ENCODE results near the gene UBAC2.

UBAC2 gene

GRCh38 chr13:99316224-99316623, 115.6 kb downstream of the UBAC2 start:
- peaks cover 46% of the 10 kb centered on the region for H3K36me3 ChIP-seq (ENCODE audit: insufficient read depth, low read length)
- no peak overlapping the region for H2AFZ ChIP-seq (ENCODE audit: low read depth, low read length)
- no peak overlapping the region for H3K4me2 ChIP-seq (ENCODE audit: insufficient read depth, low read length)
- DNase-seq (no peak), ATAC-seq (ENCODE audit: insufficient read depth, low read depth) (no peak)
- H3K4me3 ChIP-seq (ENCODE audit: low read depth in 1 of 2, low read length in 2 of 2): no peak overlapping the region
- H3K27me3 ChIP-seq (ENCODE audit: insufficient read depth, low read length, poor library complexity): no peaks in the 10 kb centered on the region
- no peak overlapping the region for H3K27ac ChIP-seq (ENCODE audit: low read length)
- H3K9ac ChIP-seq (ENCODE audit: low read depth, low read length): no peak overlapping the region
- 0 out of 2 replicates have a peak, but pooled peaks cover 4% of the 10 kb centered on the region for H3K79me2 ChIP-seq (ENCODE audit: insufficient read depth, low read length)
- H3K4me1 ChIP-seq (ENCODE audit: insufficient read depth, low read length): no peaks in the 10 kb centered on the region
- TF ChIP-seq EZH2 (IDR thresholded peaks at IDR 0.05; ENCODE audit: borderline replicate concordance, low read depth, low read length, severe bottlenecking) (no peak), CTCF (IDR thresholded peaks at IDR 0.05; ENCODE audit: borderline replicate concordance, extremely low read depth, low read length, poor library complexity, severe bottlenecking) (no peak)
- H4K20me1 ChIP-seq (ENCODE audit: insufficient read depth, low read length): peaks cover 7% of the 10 kb centered on the region
- H3K9me3 ChIP-seq (ENCODE audit: insufficient read depth, low read length, severe bottlenecking): no peaks in the 10 kb centered on the region

DNA sequence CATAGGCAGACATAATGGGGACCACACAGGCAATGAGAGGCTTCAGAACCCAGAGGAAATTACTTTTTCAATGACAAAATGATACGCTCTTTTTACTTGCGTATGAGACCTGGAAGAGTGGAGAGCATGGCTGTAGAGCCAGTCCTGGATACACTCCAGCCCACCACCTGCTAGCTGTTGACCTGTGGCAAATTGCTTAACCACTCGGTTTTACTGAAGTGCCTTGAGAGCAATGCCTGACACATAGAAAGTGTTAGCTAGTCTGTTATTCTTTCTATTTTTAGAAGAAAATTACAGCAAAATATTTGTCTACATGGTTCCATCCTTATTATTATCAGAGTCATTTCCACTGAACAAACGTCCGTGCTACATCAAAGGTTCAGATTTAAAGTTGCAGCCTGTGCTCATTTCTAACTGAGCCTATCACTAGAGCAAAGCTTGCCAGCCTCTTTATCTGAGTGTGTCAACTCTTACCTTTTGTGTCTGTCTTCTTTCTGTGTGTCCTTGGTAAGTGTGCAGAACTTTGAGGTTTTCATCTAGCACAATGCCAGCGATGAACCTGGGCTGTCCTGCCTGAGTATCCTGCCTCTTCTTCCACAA, 116.1 kb downstream of the UBAC2 start:
- ATAC-seq (ENCODE audit: insufficient read depth, low read depth): no peak
- Histone ChIP-seq H4K20me1 (ENCODE audit: insufficient read depth, low read length) (peaks cover 5% of the 10 kb centered on the region), H3K9me3 (ENCODE audit: insufficient read depth, low read length, severe bottlenecking) (no peaks in the 10 kb centered on the region), H3K4me3 (ENCODE audit: low read depth in 1 of 2, low read length in 2 of 2) (no peak overlapping the region), H3K36me3 (ENCODE audit: insufficient read depth, low read length) (peaks cover 45% of the 10 kb centered on the region), H3K27me3 (ENCODE audit: insufficient read depth, low read length, poor library complexity) (no peaks in the 10 kb centered on the region), H3K4me1 (ENCODE audit: insufficient read depth, low read length) (no peaks in the 10 kb centered on the region), H2AFZ (ENCODE audit: low read depth, low read length) (no peak overlapping the region), H3K79me2 (ENCODE audit: insufficient read depth, low read length) (0 out of 2 replicates have a peak, but pooled peaks cover 4% of the 10 kb centered on the region), H3K4me2 (ENCODE audit: insufficient read depth, low read length) (no peak overlapping the region), H3K9ac (ENCODE audit: low read depth, low read length) (no peak overlapping the region), H3K27ac (ENCODE audit: low read length) (no peak overlapping the region)
- no peak for TF ChIP-seq EZH2 (IDR thresholded peaks at IDR 0.05; ENCODE audit: borderline replicate concordance, low read depth, low read length, severe bottlenecking)
- TF ChIP-seq CTCF (IDR thresholded peaks at IDR 0.05; ENCODE audit: borderline replicate concordance, extremely low read depth, low read length, poor library complexity, severe bottlenecking): no peak
- DNase-seq: no peak

DNA sequence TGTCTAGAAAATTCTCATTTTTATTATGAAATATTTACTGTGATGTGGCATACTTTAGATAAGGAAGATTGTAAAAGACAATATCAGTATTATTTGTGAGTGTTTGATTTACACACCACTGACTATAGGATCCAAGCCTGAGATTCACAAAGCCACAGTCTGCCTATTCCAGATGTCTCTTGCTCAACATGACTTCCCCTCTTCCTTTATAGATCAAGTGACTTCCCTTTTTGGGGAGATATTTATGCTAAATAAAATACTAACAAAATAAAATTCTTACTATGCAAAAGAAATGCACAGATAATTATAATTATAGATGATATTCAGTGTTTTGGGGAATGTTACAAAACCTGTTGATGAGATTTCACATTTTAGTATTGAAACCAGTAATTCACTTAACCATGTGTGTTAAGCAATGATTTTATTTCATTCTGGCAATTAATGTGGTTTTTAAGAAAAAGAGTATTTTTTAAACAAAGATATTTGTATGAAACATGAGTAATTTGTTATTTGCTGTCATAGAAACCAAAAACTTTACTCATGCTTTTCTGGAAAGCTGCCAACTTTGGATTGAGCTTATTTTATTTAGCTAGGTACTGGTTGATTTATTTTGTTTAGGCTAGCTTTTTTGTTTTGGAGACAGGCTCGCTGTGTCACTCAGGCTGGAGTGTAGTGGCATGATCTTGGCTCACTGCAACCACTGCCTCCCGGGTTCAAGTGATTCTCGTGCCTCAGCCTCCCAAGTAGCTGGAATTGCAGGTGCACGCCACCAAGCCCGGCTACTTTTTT, 120.2 kb downstream of the UBAC2 start:
- no peak overlapping the region for H3K4me2 ChIP-seq (ENCODE audit: insufficient read depth, low read length)

More for the DNA sequence above, 120.2 kb downstream of the UBAC2 start:
- H3K27ac ChIP-seq (ENCODE audit: low read length): no peak overlapping the region
- H3K4me3 ChIP-seq (ENCODE audit: low read depth in 1 of 2, low read length in 2 of 2): no peak overlapping the region
- TF ChIP-seq EZH2 (IDR thresholded peaks at IDR 0.05; ENCODE audit: borderline replicate concordance, low read depth, low read length, severe bottlenecking) (no peak), CTCF (IDR thresholded peaks at IDR 0.05; ENCODE audit: borderline replicate concordance, extremely low read depth, low read length, poor library complexity, severe bottlenecking) (no peak)
- H3K36me3 ChIP-seq (ENCODE audit: insufficient read depth, low read length): peaks cover 67% of the 10 kb centered on the region
- no peaks in the 10 kb centered on the region for H3K9me3 ChIP-seq (ENCODE audit: insufficient read depth, low read length, severe bottlenecking)
- no peak overlapping the region for H2AFZ ChIP-seq (ENCODE audit: low read depth, low read length)
- ATAC-seq (ENCODE audit: insufficient read depth, low read depth): no peak
- H3K79me2 ChIP-seq (ENCODE audit: insufficient read depth, low read length): no peaks in the 10 kb centered on the region
- no peak overlapping the region for H3K9ac ChIP-seq (ENCODE audit: low read depth, low read length)
- H3K4me1 ChIP-seq (ENCODE audit: insufficient read depth, low read length): peaks cover 5% of the 10 kb centered on the region
- no peaks in the 10 kb centered on the region for H3K27me3 ChIP-seq (ENCODE audit: insufficient read depth, low read length, poor library complexity)
- H4K20me1 ChIP-seq (ENCODE audit: insufficient read depth, low read length): no peaks in the 10 kb centered on the region
- DNase-seq: no peak

All from DND-41 (cell line).